MM.1S (cell line): ENCODE measurements around the gene PTPRF.

ENCODE experiments used
- CTCF ChIP-seq: fragments of 300-600 bp; sonication (generic); IDR thresholded peaks from 2 replicates; pipeline ENCODE4 v1.5.1; 2016; ENCODE audit warnings: antibody characterized with exemption, low read length, mixed read lengths
- EZH2 ChIP-seq: fragments of 300-600 bp; sonication (generic); optimal IDR thresholded peaks from 2 replicates; pipeline ENCODE3; 2017; ENCODE audit warnings: low read depth, mild to moderate bottlenecking, antibody characterized with exemption, low read length, mixed read lengths

- TF ChIP-seq EZH2 = no peak
- no peak for TF ChIP-seq CTCF
Measured at GRCh38 chr1:43556782-43557181, 26.1 kb downstream of the PTPRF start.
